BE2C (cell line): Measurements from ENCODE around the gene TRPM5.

Source experiments
- DNase-seq: peaks from one replicate; pipeline ENCODE4 v3.0.0-alpha.2; 2020
- H3K27me3 ChIP-seq: fragments of 250-450 bp; sonication (Bioruptor Pico); 2 replicates; pipeline ENCODE4 v1.5.1; 2020; ENCODE audit warnings: mild to moderate bottlenecking
- H3K36me3 ChIP-seq: fragments of 250-450 bp; sonication (Bioruptor Pico); 2 replicates; pipeline ENCODE4 v1.5.1; 2020; ENCODE audit warnings: mild to moderate bottlenecking
- H3K4me1 ChIP-seq: fragments of 250-450 bp; sonication (Bioruptor Pico); 2 replicates; pipeline ENCODE4 v1.5.1; 2020
- H3K4me3 ChIP-seq: 2 replicates; pipeline ENCODE4 v1.5.1; 2011; ENCODE audit warnings: low read depth, low read length
- H3K9me3 ChIP-seq: fragments of 250-450 bp; sonication (Bioruptor Pico); 2 replicates; pipeline ENCODE4 v1.5.1; 2020
- CTCF ChIP-seq: IDR thresholded peaks from 2 replicates; pipeline ENCODE4 v1.5.1; 2012; ENCODE audit warnings: mild to moderate bottlenecking, low read depth, low read length

The TRPM5 gene

GRCh38 chr11:2412323-2412722, 32.0 kb downstream of the TRPM5 start:
- H3K27me3 ChIP-seq, result no peaks in the 10 kb centered on the region
- H3K36me3 ChIP-seq, result no peaks in the 10 kb centered on the region
- TF ChIP-seq CTCF, result no peak
- H3K4me3 ChIP-seq, result no peak overlapping the region
- no peak for DNase-seq
- peaks cover 14% of the 10 kb centered on the region for H3K4me1 ChIP-seq
- no peaks in the 10 kb centered on the region for H3K9me3 ChIP-seq

GRCh38 chr11:2411446-2412305, 32.6 kb downstream of the TRPM5 start:
- Histone ChIP-seq H3K9me3 (no peaks in the 10 kb centered on the region), H3K4me3 (no peak overlapping the region), H3K36me3 (no peaks in the 10 kb centered on the region), H3K4me1 (peaks cover 14% of the 10 kb centered on the region), H3K27me3 (no peaks in the 10 kb centered on the region)
- DNase-seq, result no peak
- no peak for TF ChIP-seq CTCF

- Histone ChIP-seq H3K4me3 (no peak overlapping the region), H3K9me3 (no peaks in the 10 kb centered on the region), H3K36me3 (no peaks in the 10 kb centered on the region), H3K27me3 (no peaks in the 10 kb centered on the region), H3K4me1 (peaks cover 14% of the 10 kb centered on the region)
- no peak for TF ChIP-seq CTCF
- DNase-seq, result no peak
These were observed 33.7 kb downstream of the TRPM5 start for GRCh38 chr11:2410616-2411015.

GRCh38 chr11:2409611-2410468, 34.5 kb downstream of the TRPM5 start:
- Histone ChIP-seq H3K27me3 (no peaks in the 10 kb centered on the region), H3K4me3 (no peak overlapping the region), H3K4me1 (peaks cover 14% of the 10 kb centered on the region), H3K36me3 (no peaks in the 10 kb centered on the region), H3K9me3 (no peaks in the 10 kb centered on the region)
- TF ChIP-seq CTCF, result no peak
- peak; percentile 36 for DNase-seq

- TF ChIP-seq CTCF, result no peak
- Histone ChIP-seq H3K36me3 (no peaks in the 10 kb centered on the region), H3K27me3 (no peaks in the 10 kb centered on the region), H3K4me1 (peaks cover 14% of the 10 kb centered on the region), H3K4me3 (no peak overlapping the region), H3K9me3 (no peaks in the 10 kb centered on the region)
- peak; percentile 48 for DNase-seq
These were observed 35.2 kb downstream of the TRPM5 start for GRCh38 chr11:2409126-2409525.
